HepG2 (cell line): ENCODE results near the gene ALKBH2. TPM values are rescaled to one million over a fixed set of nuclear protein-coding genes. Genes with fewer than 3 reads are reported as not detected.

Source experiments
- ASH2L ChIP-seq: fragments of 300-600, 200-600 bp; sonication (generic); IDR thresholded peaks from 2 replicates; pipeline ENCODE4 v1.7.0; 2017; ENCODE audit warnings: low read depth, mild to moderate bottlenecking, moderate library complexity, mixed read lengths, low read length; ENCODE audit not compliant: insufficient read length
- BCL6 ChIP-seq: IDR thresholded peaks from 2 replicates; pipeline ENCODE4 v1.6.1; 2016; ENCODE audit warnings: missing genetic modification reagents, missing compliant biosample characterization
- CAMTA2 ChIP-seq: sonication (generic); formaldehyde crosslinking; IDR thresholded peaks from 2 replicates; pipeline ENCODE4 v1.4.0; 2020; ENCODE audit warnings: mild to moderate bottlenecking, missing genetic modification reagents, borderline replicate concordance
- ERF ChIP-seq: IDR thresholded peaks from 2 replicates; pipeline ENCODE4 v1.6.1; 2018; ENCODE audit warnings: missing biosample characterization, missing genetic modification reagents
- FOXP1 ChIP-seq, 2 experiments: fragments of 450-650 bp in 1 of 2; IDR thresholded peaks; 2 replicates each; pipeline ENCODE4 v1.6.1; 2017 to 2018; ENCODE audit warnings: antibody characterized with exemption in 1 of 2
- GATAD1 ChIP-seq: IDR thresholded peaks from 2 replicates; pipeline ENCODE4 v1.6.1; 2016; ENCODE audit warnings: missing genetic modification reagents, missing compliant biosample characterization
- KAT2B ChIP-seq: fragments of 150-350 bp; IDR thresholded peaks from 2 replicates; pipeline ENCODE4 v1.6.1; 2014; ENCODE audit warnings: low read depth, low read length, borderline replicate concordance
- KDM6A ChIP-seq: IDR thresholded peaks from 2 replicates; pipeline ENCODE4 v1.6.1; 2016; ENCODE audit warnings: low read depth
- MED1 ChIP-seq: sonication (generic); formaldehyde crosslinking; IDR thresholded peaks from 2 replicates; pipeline ENCODE4 v1.4.0; 2020; ENCODE audit warnings: missing genetic modification reagents
- MZF1 ChIP-seq: sonication (generic); formaldehyde crosslinking; IDR thresholded peaks from 2 replicates; pipeline ENCODE4 v1.8.1; 2023; ENCODE audit warnings: mild to moderate bottlenecking, missing genetic modification reagents, borderline replicate concordance
- NBN ChIP-seq: fragments of 450-650 bp; conservative IDR thresholded peaks from 2 replicates; pipeline ENCODE4 v1.6.1; 2017
- ONECUT2 ChIP-seq: sonication (generic); formaldehyde crosslinking; IDR thresholded peaks from 2 replicates; pipeline ENCODE4 v1.4.0; 2020; ENCODE audit warnings: missing genetic modification reagents
- PITX1 ChIP-seq: sonication (generic); formaldehyde crosslinking; IDR thresholded peaks from 2 replicates; pipeline ENCODE4 v1.5.1; 2020; ENCODE audit warnings: mild to moderate bottlenecking, missing genetic modification reagents
- RAD51 ChIP-seq: fragments of 450-650 bp; IDR thresholded peaks from 2 replicates; pipeline ENCODE4 v1.6.1; 2016; ENCODE audit warnings: borderline replicate concordance
- RELA ChIP-seq: sonication (generic); formaldehyde crosslinking; IDR thresholded peaks from 2 replicates; pipeline ENCODE4 v1.4.0; 2020; ENCODE audit warnings: missing genetic modification reagents
- RFX3 ChIP-seq: IDR thresholded peaks from 2 replicates; pipeline ENCODE4 v1.6.1; 2016; ENCODE audit warnings: missing biosample characterization, missing genetic modification reagents
- YY1 ChIP-seq: IDR thresholded peaks from 2 replicates; pipeline ENCODE4 v1.6.1; 2011; ENCODE audit warnings: low read length, low read depth, moderate library complexity, mild to moderate bottlenecking; ENCODE audit not compliant: insufficient read depth, insufficient replicate concordance
- ZMAT5 ChIP-seq: sonication (generic); formaldehyde crosslinking; IDR thresholded peaks from 2 replicates; pipeline ENCODE4 v1.5.0; 2020; ENCODE audit warnings: mild to moderate bottlenecking, low read depth, missing genetic modification reagents, borderline replicate concordance
- ZMYM2 ChIP-seq: sonication (generic); formaldehyde crosslinking; IDR thresholded peaks from 2 replicates; pipeline ENCODE4 v1.8.0; 2022; ENCODE audit warnings: mild to moderate bottlenecking, missing genetic modification reagents
- ZNF207 ChIP-seq: fragments of 450-650 bp; IDR thresholded peaks from 2 replicates; pipeline ENCODE4 v1.6.1; 2016; ENCODE audit warnings: antibody characterized with exemption, borderline replicate concordance
- ZNF33B ChIP-seq: sonication (generic); formaldehyde crosslinking; IDR thresholded peaks from 2 replicates; pipeline ENCODE4 v1.5.1; 2020; ENCODE audit warnings: mild to moderate bottlenecking, missing genetic modification reagents
- ZNF414 ChIP-seq: sonication (generic); formaldehyde crosslinking; IDR thresholded peaks from 2 replicates; pipeline ENCODE4 v1.5.0; 2020; ENCODE audit warnings: missing genetic modification reagents
- ZNF563 ChIP-seq: sonication (generic); formaldehyde crosslinking; IDR thresholded peaks from 2 replicates; pipeline ENCODE4 v1.8.0; 2022; ENCODE audit warnings: mild to moderate bottlenecking, moderate library complexity, missing genetic modification reagents
- ZNF577 ChIP-seq: sonication (generic); formaldehyde crosslinking; IDR thresholded peaks from 2 replicates; pipeline ENCODE4 v1.4.0; 2020; ENCODE audit warnings: mild to moderate bottlenecking, low read depth, missing genetic modification reagents, borderline replicate concordance
- ZNF580 ChIP-seq: IDR thresholded peaks from 2 replicates; pipeline ENCODE4 v1.6.1; 2016; ENCODE audit warnings: low read depth, borderline replicate concordance
- ZNF678 ChIP-seq: sonication (generic); formaldehyde crosslinking; IDR thresholded peaks from 2 replicates; pipeline ENCODE4 v1.4.0; 2020; ENCODE audit warnings: mild to moderate bottlenecking, missing genetic modification reagents
- polyA plus RNA-seq, 8 experiments: library from polyadenylated mRNA; depleted of rRNA in 3 of 8; stranded (reverse) in 7 of 8; unstranded in 1 of 8; fragments of >200 nt; fragmentation: Illumina TruSeq in 4 of 8; extraction: Trizol in 4 of 8; gene quantifications; 2 replicates each; pipeline versions ENCODE4 v1.2.1 to v1.2.3, GENCODE V29; 2011 to 2016; ENCODE audit warnings: low read depth in 4 of 8, missing spikeins in 1 of 8, mixed read lengths in 1 of 8; ENCODE audit not compliant: insufficient read depth in 1 of 8
- total RNA-seq, 5 experiments: library from RNA; depleted of rRNA; stranded (reverse); fragments of >200 nt; fragmentation: Illumina TruSeq; extraction: Trizol; gene quantifications; 2 replicates each; pipeline ENCODE4 v1.2.3, GENCODE V29; 2016; ENCODE audit warnings: low read depth in 1 of 5
- TF ChIP-seq, protein P1 (sequence below): sonication (generic); formaldehyde crosslinking; conservative IDR thresholded peaks from 2 replicates; pipeline ENCODE4 v1.8.0; 2022; ENCODE audit warnings: mild to moderate bottlenecking, moderate library complexity, missing genetic modification reagents

The ALKBH2 gene
- total and polyA plus RNA-seq, 2 of the 13 experiments (the other 11 are each of a cell fraction or from before 2014, with no cell fraction given), result 21.0 to 40.5 TPM

DNA sequence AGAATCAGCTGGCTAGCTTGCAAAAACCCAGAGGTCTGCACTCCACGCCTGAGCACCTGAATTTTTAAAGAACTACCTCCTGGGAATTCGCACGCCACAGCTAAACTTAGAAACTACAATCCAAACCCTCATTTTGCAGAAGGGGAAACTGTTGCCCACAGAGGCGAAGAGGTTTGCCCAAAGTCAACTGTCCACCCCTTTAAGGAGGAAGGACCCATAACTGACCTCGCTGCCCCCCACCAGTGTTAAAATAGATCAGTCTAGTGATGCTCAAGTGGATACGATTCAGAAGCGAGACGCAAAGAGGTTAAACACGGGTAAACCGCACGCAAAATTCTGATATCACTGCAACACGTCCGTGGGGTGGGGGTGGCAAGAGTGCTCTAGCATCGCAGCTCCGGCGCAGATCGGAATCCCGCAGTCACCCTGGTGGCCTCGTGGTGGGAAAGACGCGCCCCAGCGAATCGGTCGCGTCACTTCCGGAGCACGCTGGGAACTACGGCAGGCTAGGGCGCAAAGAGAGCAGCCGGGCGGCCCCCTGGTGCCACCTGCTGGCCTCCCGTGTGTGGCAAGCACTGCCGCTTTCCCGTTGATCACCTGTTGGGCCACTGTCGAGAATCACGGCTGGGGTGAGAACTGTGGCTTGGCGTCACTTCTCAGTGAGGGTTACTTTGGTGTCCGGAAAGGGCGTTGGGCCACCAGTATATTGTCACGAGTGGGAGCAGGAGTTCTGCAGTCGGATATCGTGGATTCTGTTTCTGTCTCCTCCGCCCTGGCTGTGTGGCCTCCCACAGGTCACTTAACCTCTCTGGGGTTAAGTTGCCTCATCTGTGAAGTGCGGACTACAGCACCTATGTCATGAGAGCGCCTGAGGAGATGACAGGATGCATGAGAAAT is at the start of gene ALKBH2 (continued):
- TF ChIP-seq ONECUT2 (0 out of 2 replicates have a peak, but pooled peaks have one; percentile 47), FOXP1 (IDR thresholded peaks at IDR 0.05) (no peak), FOXP1 (CRISPR knock-in tag; IDR thresholded peaks at IDR 0.05) (0 out of 2 replicates have a peak, but pooled peaks have one; percentile 10), NBN (no peak), KDM6A (CRISPR knock-in tag) (0 out of 2 replicates have a peak, but pooled peaks have one; percentile 45), RAD51 (no peak), MED1 (CRISPR knock-in tag) (peak; percentile 75; the same call in 1 of the 2 replicates), ZMYM2 (CRISPR knock-in tag) (peak; percentile 83), ASH2L (no peak), ZNF577 (CRISPR knock-in tag) (peak; percentile 86; the same call in 1 of the 2 replicates), BCL6 (CRISPR knock-in tag) (peak; percentile 68), ZNF563 (CRISPR knock-in tag) (peak; percentile 96), ZMAT5 (CRISPR knock-in tag) (no peak), ZNF580 (CRISPR knock-in tag) (peak; percentile 99), YY1 (peak; percentile 73), ZNF414 (CRISPR knock-in tag) (peak; percentile 93), KAT2B (no peak), MZF1 (CRISPR knock-in tag) (no peak), ZNF207 (no peak), ERF (CRISPR knock-in tag) (peak; percentile 99), RELA (CRISPR knock-in tag) (peak; percentile 55; the same call in 1 of the 2 replicates), CAMTA2 (CRISPR knock-in tag) (0 out of 2 replicates have a peak, but pooled peaks have one; percentile 86), RFX3 (no peak), ZNF33B (CRISPR knock-in tag) (peak; percentile 92), ZNF678 (CRISPR knock-in tag) (peak; percentile 88), PITX1 (CRISPR knock-in tag) (peak; percentile 85; the same call in 1 of the 2 replicates), GATAD1 (CRISPR knock-in tag) (peak; percentile 93)
- TF ChIP-seq, protein P1, sequence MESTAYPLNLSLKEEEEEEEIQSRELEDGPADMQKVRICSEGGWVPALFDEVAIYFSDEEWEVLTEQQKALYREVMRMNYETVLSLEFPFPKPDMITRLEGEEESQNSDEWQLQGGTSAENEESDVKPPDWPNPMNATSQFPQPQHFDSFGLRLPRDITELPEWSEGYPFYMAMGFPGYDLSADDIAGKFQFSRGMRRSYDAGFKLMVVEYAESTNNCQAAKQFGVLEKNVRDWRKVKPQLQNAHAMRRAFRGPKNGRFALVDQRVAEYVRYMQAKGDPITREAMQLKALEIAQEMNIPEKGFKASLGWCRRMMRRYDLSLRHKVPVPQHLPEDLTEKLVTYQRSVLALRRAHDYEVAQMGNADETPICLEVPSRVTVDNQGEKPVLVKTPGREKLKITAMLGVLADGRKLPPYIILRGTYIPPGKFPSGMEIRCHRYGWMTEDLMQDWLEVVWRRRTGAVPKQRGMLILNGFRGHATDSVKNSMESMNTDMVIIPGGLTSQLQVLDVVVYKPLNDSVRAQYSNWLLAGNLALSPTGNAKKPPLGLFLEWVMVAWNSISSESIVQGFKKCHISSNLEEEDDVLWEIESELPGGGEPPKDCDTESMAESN (CRISPR knock-in tag), result peak; percentile 98
